Prostate gland (tissue), 2 donors: Measurements from ENCODE around the gene MVP. TPM values are rescaled to one million over a fixed set of nuclear protein-coding genes. Genes with fewer than 3 reads are reported as not detected.
"Not testable (repeated sequence)": the region's sequence is repeated elsewhere in the genome, so short reads cannot be mapped to it uniquely, and the experiment has no call there.

Experiments used
- DNase-seq: peaks from one replicate; pipeline ENCODE4 v3.0.0-alpha.2; 2019; ENCODE audit warnings: low spot score
- H3K27ac ChIP-seq, 2 donors: fragments of 200-600 bp; sonication (generic); 2 replicates each; pipeline ENCODE4 v1.5.1; 2017 to 2019
- H3K27me3 ChIP-seq: fragments of 200-600 bp; sonication (generic); replicated peaks from 2 replicates; pipeline ENCODE4 v1.5.1; 2019; ENCODE audit not compliant: insufficient read depth
- H3K36me3 ChIP-seq, 2 donors: fragments of 200-600 bp; sonication (generic); 1 replicate in 1 of 2; 2 replicates in 1 of 2; pipeline versions ENCODE4 v1.5.1 to v1.8.1; 2017 to 2019
- H3K4me1 ChIP-seq: fragments of 200-600 bp; sonication (generic); replicated peaks from 2 replicates; pipeline ENCODE4 v1.5.1; 2019
- H3K4me3 ChIP-seq, 2 donors: fragments of 200-600 bp; sonication (generic); 2 replicates each; pipeline ENCODE4 v1.5.1; 2017 to 2019
- H3K9me3 ChIP-seq: fragments of 200-600 bp; sonication (generic); 2 replicates; pipeline ENCODE4 v1.5.1; 2017
- POLR2A ChIP-seq: fragments of 450-650 bp; IDR thresholded peaks from one replicate; pipeline ENCODE4 v1.6.1; 2016; ENCODE audit warnings: antibody characterized with exemption, mild to moderate bottlenecking
- POLR2AphosphoS5 ChIP-seq: sonication (generic); formaldehyde crosslinking; IDR thresholded peaks from one replicate; pipeline ENCODE4 v1.6.1; 2017; ENCODE audit warnings: antibody characterized with exemption
- WGBS: methylation state at CpG from one replicate; pipeline ENCODE4 v1.1.5; 2018; 5-methylcytosine and 5-hydroxymethylcytosine counted together
- intact Hi-C: fragments of 100-400 bp; cut with DNase I; formaldehyde crosslinking; loops from one replicate; pipeline ENCODE4 v1.14.2; 2022
- total RNA-seq, 2 donors: library from RNA; depleted of rRNA; stranded (reverse); fragments of >200 nt; gene quantifications; one replicate each; pipeline ENCODE4 v1.1.0, GENCODE V29; 2016
- TF ChIP-seq, protein P1 (sequence below), 4 experiments: fragments of 200-600 bp in 2 of 4; fragments of 450-650 bp in 2 of 4; sonication (generic) in 2 of 4; IDR thresholded peaks; 1 replicate in 3 of 4; 2 replicates in 1 of 4; pipeline ENCODE4 v1.5.1; 2016 to 2019; ENCODE audit warnings: antibody characterized with exemption in 4 of 4, mild to moderate bottlenecking in 2 of 4, moderate library complexity in 2 of 4

The MVP gene
- 100 to 1,000 TPM in 1 of 2 donors, 10 to 100 TPM in 1; 59.3 to 247 TPM for total RNA-seq

DNA sequence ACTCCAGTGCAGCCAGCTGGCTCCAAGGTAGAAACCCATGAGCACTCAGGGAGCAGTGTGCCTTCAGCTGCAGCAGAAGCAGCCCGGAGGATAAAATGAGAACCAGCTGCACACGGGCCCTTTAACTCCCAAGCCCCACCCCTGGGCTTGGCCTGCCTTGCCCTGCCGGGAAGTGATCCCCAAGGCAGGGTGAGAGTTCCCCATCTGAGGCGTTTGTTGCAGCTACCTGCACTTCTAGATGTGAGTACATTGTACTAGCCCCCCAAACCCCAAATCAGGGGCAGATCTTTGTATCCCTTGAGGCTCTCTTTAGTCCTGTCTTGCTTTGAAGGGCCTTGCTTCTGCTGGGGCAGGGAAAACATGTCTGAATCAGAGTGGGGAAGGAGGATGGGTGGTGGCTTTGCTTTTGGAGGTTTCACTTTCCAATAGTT is at the start of gene MVP:
MVP (plus strand) TSS at position 192 of the 431 bp plus-strand sequence. CDS start 10,088 bp downstream, outside the sequence.
- TF ChIP-seq, protein P1, sequence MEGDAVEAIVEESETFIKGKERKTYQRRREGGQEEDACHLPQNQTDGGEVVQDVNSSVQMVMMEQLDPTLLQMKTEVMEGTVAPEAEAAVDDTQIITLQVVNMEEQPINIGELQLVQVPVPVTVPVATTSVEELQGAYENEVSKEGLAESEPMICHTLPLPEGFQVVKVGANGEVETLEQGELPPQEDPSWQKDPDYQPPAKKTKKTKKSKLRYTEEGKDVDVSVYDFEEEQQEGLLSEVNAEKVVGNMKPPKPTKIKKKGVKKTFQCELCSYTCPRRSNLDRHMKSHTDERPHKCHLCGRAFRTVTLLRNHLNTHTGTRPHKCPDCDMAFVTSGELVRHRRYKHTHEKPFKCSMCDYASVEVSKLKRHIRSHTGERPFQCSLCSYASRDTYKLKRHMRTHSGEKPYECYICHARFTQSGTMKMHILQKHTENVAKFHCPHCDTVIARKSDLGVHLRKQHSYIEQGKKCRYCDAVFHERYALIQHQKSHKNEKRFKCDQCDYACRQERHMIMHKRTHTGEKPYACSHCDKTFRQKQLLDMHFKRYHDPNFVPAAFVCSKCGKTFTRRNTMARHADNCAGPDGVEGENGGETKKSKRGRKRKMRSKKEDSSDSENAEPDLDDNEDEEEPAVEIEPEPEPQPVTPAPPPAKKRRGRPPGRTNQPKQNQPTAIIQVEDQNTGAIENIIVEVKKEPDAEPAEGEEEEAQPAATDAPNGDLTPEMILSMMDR (IDR thresholded peaks at IDR 0.05), result no peak
- TF ChIP-seq POLR2AphosphoS5 (peak; percentile 85), POLR2A (peak; percentile 74)
- peak within 1 kb of the TSS; percentile 40 to 43 for H3K4me3 ChIP-seq
- peak within 1 kb of the TSS; percentile 76 to 78 for H3K27ac ChIP-seq
- DNase-seq, result peak; percentile 63
- H3K36me3 ChIP-seq, result no peaks in the 10 kb centered on the region
- intact Hi-C loops, result loop anchor here (10.0 kb wide), 1 partner anchor 145 kb away; the partner anchor contains the start of gene TMEM219
- H3K9me3 ChIP-seq, result no peaks in the 10 kb centered on the region
- WGBS, result 0% methylated on average over 4 of the region's 4 CpGs
- no peaks in the 10 kb centered on the region for H3K27me3 ChIP-seq
- peaks cover 12% of the 10 kb centered on the region for H3K4me1 ChIP-seq

DNA sequence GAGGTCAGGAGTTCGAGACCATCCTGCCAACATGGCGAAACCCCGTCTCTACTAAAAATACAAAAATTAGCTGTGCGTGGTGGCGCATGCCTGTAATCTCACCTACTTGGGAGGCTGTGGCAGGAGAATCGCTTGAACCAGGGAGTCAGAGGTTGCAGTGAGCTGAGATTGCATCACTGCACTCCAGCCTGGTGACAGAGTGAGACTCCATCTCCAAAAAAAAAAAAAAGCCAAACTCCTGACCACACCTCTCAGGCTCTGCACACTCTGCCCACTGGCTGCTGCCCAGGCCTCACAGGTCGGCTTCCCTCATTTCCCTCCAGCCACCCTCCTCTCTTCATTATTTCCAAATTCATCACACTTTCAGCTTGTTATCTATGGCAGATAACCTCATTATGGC is 47.9 kb upstream of the MVP start:
- H3K4me3 ChIP-seq, intact Hi-C loops, H3K27ac ChIP-seq, H3K27me3 ChIP-seq, H3K36me3 ChIP-seq, H3K4me1 ChIP-seq, DNase-seq, H3K9me3 ChIP-seq: not testable (repeated sequence)
- 90% methylated on average over 7 of the region's 7 CpGs for WGBS

DNA sequence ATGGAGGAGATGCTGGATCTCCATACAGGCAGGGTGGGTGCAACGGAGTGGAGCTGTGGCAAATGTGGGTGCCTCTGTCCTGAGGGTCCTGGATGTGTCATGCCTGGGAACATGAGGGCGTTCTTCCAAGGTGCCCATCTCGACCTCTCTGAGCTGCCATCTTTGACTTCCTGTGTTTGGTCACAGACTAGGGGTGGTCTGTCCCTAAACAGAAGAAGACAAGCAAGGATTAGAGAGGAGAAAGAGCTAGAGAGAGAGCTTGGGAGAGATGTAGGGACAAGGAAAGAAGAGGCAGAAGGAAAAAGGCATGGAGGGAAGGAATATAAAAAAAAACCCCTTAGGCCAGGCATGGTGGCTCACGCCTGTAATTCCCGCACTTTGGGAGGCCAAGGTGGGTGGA is 45.5 kb upstream of the MVP start:
- Histone ChIP-seq H3K4me3 (no peak overlapping the region), H3K4me1 (no peaks in the 10 kb centered on the region), H3K9me3 (no peaks in the 10 kb centered on the region), H3K36me3 (no peaks in the 10 kb centered on the region), H3K27ac (no peak overlapping the region), H3K27me3 (no peaks in the 10 kb centered on the region)
- 90% methylated on average over 5 of the region's 5 CpGs for whole genome bisulfite sequencing
- intact Hi-C loops, result no loop called here
- TF ChIP-seq POLR2AphosphoS5, result no peak
- TF ChIP-seq POLR2A, result no peak
- TF ChIP-seq, protein P1 (IDR thresholded peaks at IDR 0.05), result no peak
- no peak for DNase-seq

DNA sequence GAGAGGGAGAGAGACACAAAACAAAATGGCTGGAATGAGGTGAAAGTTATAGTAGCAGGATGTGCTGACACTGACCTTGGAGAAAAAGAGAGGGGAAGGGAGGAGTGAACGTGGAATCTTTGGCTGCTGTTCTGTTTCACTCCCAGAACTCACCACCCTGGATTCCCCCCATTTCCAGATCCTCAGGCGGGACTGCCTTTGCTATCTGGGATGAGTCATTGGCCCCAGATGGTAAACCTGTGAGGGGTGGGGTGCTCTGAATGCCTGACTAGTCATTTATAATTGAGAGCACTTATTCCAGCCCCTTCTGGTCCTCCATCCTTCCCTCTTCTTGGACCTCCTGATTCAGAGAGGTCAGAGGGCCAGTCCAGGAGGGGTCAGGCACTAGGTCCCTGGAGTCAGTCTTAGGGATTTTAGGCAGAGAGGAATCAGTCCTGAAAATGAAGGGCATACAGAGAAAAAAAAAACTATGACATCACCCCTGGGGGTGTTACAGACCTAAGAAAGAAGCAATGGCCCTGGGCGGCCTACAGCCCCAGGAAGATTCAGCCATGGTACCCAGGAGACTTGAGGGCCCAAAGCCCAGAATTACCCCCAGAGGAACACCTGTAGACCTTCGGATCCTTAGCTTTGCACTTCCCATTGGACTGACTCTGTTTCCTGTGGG is 44.4 kb upstream of the MVP start:
- DNase-seq, result no peak
- intact Hi-C loops, result no loop called here
- Histone ChIP-seq H3K27ac (no peak overlapping the region), H3K27me3 (no peaks in the 10 kb centered on the region), H3K9me3 (no peaks in the 10 kb centered on the region), H3K4me3 (no peak overlapping the region), H3K4me1 (no peaks in the 10 kb centered on the region), H3K36me3 (no peaks in the 10 kb centered on the region)
- WGBS, result 82% methylated on average over 4 of the region's 4 CpGs
- no peak for TF ChIP-seq POLR2AphosphoS5
- TF ChIP-seq, protein P1 (IDR thresholded peaks at IDR 0.05), result no peak
- TF ChIP-seq POLR2A, result no peak

DNA sequence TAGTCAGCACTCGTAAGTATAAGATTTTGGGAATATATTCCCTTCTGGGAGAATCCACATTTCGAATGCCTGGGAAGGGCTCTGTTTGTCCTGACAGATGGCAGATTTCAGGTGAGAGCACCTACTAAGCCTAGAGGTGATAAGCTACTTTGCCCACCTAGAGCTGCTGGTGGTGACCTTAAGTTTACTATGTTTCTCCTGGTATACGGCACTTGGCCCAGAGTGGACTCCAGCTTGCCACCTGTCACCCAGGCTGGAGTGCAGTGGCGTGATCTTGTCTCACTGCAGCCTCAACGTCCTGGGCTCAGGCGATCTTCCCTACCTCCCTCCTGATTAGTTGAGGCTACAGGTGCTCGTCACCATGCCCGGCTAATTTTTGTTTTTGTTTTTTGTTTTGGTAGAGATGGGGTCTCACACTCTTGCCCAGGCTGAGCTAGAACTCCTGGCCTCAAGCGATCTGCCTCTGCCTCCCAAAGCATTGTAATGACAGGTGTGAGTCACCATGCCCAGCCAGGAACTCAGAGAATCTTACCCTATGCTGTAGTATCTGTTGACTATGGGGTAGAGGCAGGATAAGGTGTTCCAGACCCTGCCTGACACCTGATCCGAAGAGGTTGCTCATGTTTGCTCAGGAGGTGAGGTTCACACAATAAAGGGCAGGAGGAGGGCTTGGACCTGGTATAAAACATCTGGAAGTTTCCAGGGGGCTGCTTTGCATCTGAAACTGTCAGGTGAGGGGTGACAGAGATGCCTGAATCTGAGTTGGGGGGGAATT is 42.5 kb upstream of the MVP start, which contains the start of gene ZG16:
ZG16 (plus strand) TSS at position 681 of the 775 bp plus-strand sequence. CDS start 1,011 bp downstream, outside the sequence.
- H3K27me3 ChIP-seq, result no peaks in the 10 kb centered on the region
- TF ChIP-seq, protein P1 (IDR thresholded peaks at IDR 0.05), result no peak
- no peak for TF ChIP-seq POLR2A
- TF ChIP-seq POLR2AphosphoS5, result no peak
- H3K4me3 ChIP-seq, result no peak within 1 kb of the TSS
- intact Hi-C loops, result no loop called here
- DNase-seq, result no peak
- no peak within 1 kb of the TSS for H3K27ac ChIP-seq
- no peaks in the 10 kb centered on the region for H3K36me3 ChIP-seq
- no peaks in the 10 kb centered on the region for H3K9me3 ChIP-seq
- WGBS, result 80% methylated on average over 10 of the region's 10 CpGs
- H3K4me1 ChIP-seq, result no peaks in the 10 kb centered on the region
